ENCODE results near the gene LYRM9.

- TF ChIP-seq POLR2AphosphoS5 (IDR thresholded peaks at IDR 0.05): no peak
- TF ChIP-seq CTCF (IDR thresholded peaks at IDR 0.05): no peak
Observed at GRCh38 chr17:27873211-27873610, 20.0 kb downstream of the LYRM9 start.
